OCI-LY1 (cell line): ENCODE results near the gene PRPF19.

Experiments used
- H2AFZ ChIP-seq: fragments of 200-600 bp; sonication (generic), shearing (Covaris generic); 2 replicates; pipeline ENCODE4 v1.6.0; 2014; ENCODE audit warnings: antibody characterized with exemption, mild to moderate bottlenecking, low read length
- H3F3A ChIP-seq: fragments of 200-600 bp; sonication (generic), shearing (Covaris generic); 2 replicates; pipeline ENCODE4 v1.6.0; 2014; ENCODE audit warnings: mild to moderate bottlenecking, antibody characterized with exemption, low read length, moderate library complexity; ENCODE audit not compliant: insufficient read depth
- H3K27ac ChIP-seq: fragments of 200-600 bp; sonication (generic); 2 replicates; pipeline ENCODE4 v1.5.1; 2014; ENCODE audit warnings: low read length, mixed run types, mild to moderate bottlenecking, low read depth; ENCODE audit not compliant: poor library complexity, severe bottlenecking
- H3K27me3 ChIP-seq: fragments of 200-600 bp; sonication (generic); 2 replicates; pipeline ENCODE4 v1.6.0; 2014; ENCODE audit warnings: antibody characterized with exemption, mild to moderate bottlenecking, low read length, moderate library complexity; ENCODE audit not compliant: insufficient read depth
- H3K36me3 ChIP-seq: fragments of 200-600 bp; sonication (generic); 2 replicates; pipeline ENCODE4 v1.6.1; 2014; ENCODE audit warnings: mild to moderate bottlenecking, antibody characterized with exemption, low read length, moderate library complexity, mixed read lengths; ENCODE audit not compliant: insufficient read depth
- H3K4me1 ChIP-seq: fragments of 200-600 bp; sonication (generic); 2 replicates; pipeline ENCODE4 v1.5.1; 2014; ENCODE audit warnings: mild to moderate bottlenecking, low read length, moderate library complexity; ENCODE audit not compliant: insufficient read depth, severe bottlenecking
- H3K4me2 ChIP-seq: fragments of 200-600 bp; sonication (generic), shearing (Covaris generic); 2 replicates; pipeline ENCODE4 v1.6.1; 2014; ENCODE audit warnings: low read length
- H3K4me3 ChIP-seq: fragments of 200-600 bp; sonication (generic); 2 replicates; pipeline ENCODE4 v1.5.1; 2014; ENCODE audit warnings: low read length, low read depth, mild to moderate bottlenecking, mixed read lengths; ENCODE audit not compliant: poor library complexity, severe bottlenecking
- H3K79me2 ChIP-seq: fragments of 200-600 bp; shearing (Covaris generic); 2 replicates; pipeline ENCODE4 v1.6.1; 2016; ENCODE audit warnings: mixed run types, low read length, mixed read lengths; ENCODE audit not compliant: insufficient read depth
- H3K9ac ChIP-seq: fragments of 200-600 bp; sonication (generic), shearing (Covaris generic); 2 replicates; pipeline ENCODE4 v1.6.1; 2014; ENCODE audit warnings: mild to moderate bottlenecking, low read length, mixed read lengths
- H3K9me2 ChIP-seq: fragments of 200-600 bp; sonication (generic), shearing (Covaris generic); 2 replicates; pipeline ENCODE4 v1.6.1; 2014; ENCODE audit warnings: low read depth, mild to moderate bottlenecking, low read length, mixed read lengths
- H3K9me3 ChIP-seq: fragments of 200-600 bp; shearing (Covaris generic); 2 replicates; pipeline ENCODE4 v1.6.1; 2014; ENCODE audit warnings: low read length, mixed read lengths
- H4K20me1 ChIP-seq: fragments of 200-600 bp; sonication (generic), shearing (Covaris generic); 2 replicates; pipeline ENCODE4 v1.6.0; 2016; ENCODE audit warnings: mild to moderate bottlenecking, low read length; ENCODE audit not compliant: insufficient read depth
- CTCF ChIP-seq: fragments of 200-600 bp; sonication (generic), shearing (Covaris generic); IDR thresholded peaks from 2 replicates; pipeline ENCODE4 v1.5.1; 2017; ENCODE audit warnings: mild to moderate bottlenecking, antibody characterized with exemption, low read length, moderate library complexity, mixed read lengths
- EZH2 ChIP-seq: fragments of 200-600 bp; sonication (generic), shearing (Covaris generic); IDR thresholded peaks from 2 replicates; pipeline ENCODE4 v1.8.0; 2017; ENCODE audit warnings: borderline replicate concordance, mixed run types, mild to moderate bottlenecking, antibody characterized with exemption, low read length, moderate library complexity, mixed read lengths

Gene PRPF19

GRCh38 chr11:60879104-60879503, 27.3 kb downstream of the PRPF19 start:
- peaks cover 24% of the 10 kb centered on the region for H3K36me3 ChIP-seq
- H3K4me3 ChIP-seq: no peak overlapping the region
- no peaks in the 10 kb centered on the region for H3K79me2 ChIP-seq
- no peaks in the 10 kb centered on the region for H4K20me1 ChIP-seq
- H3K27me3 ChIP-seq: no peaks in the 10 kb centered on the region
- H3K9ac ChIP-seq: no peak overlapping the region
- no peak overlapping the region for H3K4me2 ChIP-seq
- H3K9me2 ChIP-seq: no peaks in the 10 kb centered on the region
- no peaks in the 10 kb centered on the region for H3K9me3 ChIP-seq
- no peaks in the 10 kb centered on the region for H3F3A ChIP-seq
- no peak overlapping the region for H3K27ac ChIP-seq
- TF ChIP-seq EZH2 (no peak), CTCF (no peak)
- no peak overlapping the region for H2AFZ ChIP-seq
- no peaks in the 10 kb centered on the region for H3K4me1 ChIP-seq

- Histone ChIP-seq H3K27me3 (no peaks in the 10 kb centered on the region), H3K4me2 (no peak overlapping the region), H3K36me3 (peaks cover 24% of the 10 kb centered on the region), H3K9ac (no peak overlapping the region), H3K9me3 (no peaks in the 10 kb centered on the region), H3K4me1 (no peaks in the 10 kb centered on the region), H3K79me2 (no peaks in the 10 kb centered on the region), H3K4me3 (no peak overlapping the region), H4K20me1 (no peaks in the 10 kb centered on the region), H3F3A (no peaks in the 10 kb centered on the region), H3K9me2 (no peaks in the 10 kb centered on the region), H3K27ac (no peak overlapping the region), H2AFZ (no peak overlapping the region)
- TF ChIP-seq CTCF (no peak), EZH2 (no peak)
Observed at GRCh38 chr11:60878245-60879101, 27.9 kb downstream of the PRPF19 start.

- no peak overlapping the region for H3K4me3 ChIP-seq
- no peaks in the 10 kb centered on the region for H4K20me1 ChIP-seq
- no peaks in the 10 kb centered on the region for H3K9me3 ChIP-seq
- H3K9me2 ChIP-seq: no peaks in the 10 kb centered on the region
- H3K27ac ChIP-seq: no peak overlapping the region
- H2AFZ ChIP-seq: no peak overlapping the region
- TF ChIP-seq EZH2 (no peak), CTCF (no peak)
- H3K4me2 ChIP-seq: no peak overlapping the region
- H3K79me2 ChIP-seq: no peaks in the 10 kb centered on the region
- H3F3A ChIP-seq: no peaks in the 10 kb centered on the region
- no peaks in the 10 kb centered on the region for H3K4me1 ChIP-seq
- peaks cover 24% of the 10 kb centered on the region for H3K36me3 ChIP-seq
- no peaks in the 10 kb centered on the region for H3K27me3 ChIP-seq
- no peak overlapping the region for H3K9ac ChIP-seq
Observed at GRCh38 chr11:60876168-60876485, 30.3 kb downstream of the PRPF19 start.
